BLaER1 treated with 17β-estradiol and CSF1 and Interleukin-3, amounts not matched to agents 10 nM and 100 nM (cell line): ENCODE measurements around the gene ZRANB2.

Experiments
- H3K27ac ChIP-seq, 11 experiments: shearing (Covaris generic); formaldehyde crosslinking; 2 replicates each; pipeline ENCODE4 v1.8.1; 2022
- H3K27me3 ChIP-seq, 11 experiments: shearing (Covaris generic); formaldehyde crosslinking; 2 replicates each; pipeline ENCODE4 v1.8.1; 2022
- H3K36me3 ChIP-seq, 11 experiments: shearing (Covaris generic); formaldehyde crosslinking; 2 replicates each; pipeline ENCODE4 v1.8.1; 2022
- H3K4me1 ChIP-seq, 10 experiments: shearing (Covaris generic); formaldehyde crosslinking; 2 replicates each; pipeline ENCODE4 v1.8.1; 2022
- H3K4me2 ChIP-seq, 11 experiments: shearing (Covaris generic); formaldehyde crosslinking; 2 replicates each; pipeline ENCODE4 v1.8.1; 2022
- H3K4me3 ChIP-seq, 10 experiments: shearing (Covaris generic); formaldehyde crosslinking; 2 replicates each; pipeline ENCODE4 v1.8.1; 2022
- H3K9ac ChIP-seq, 11 experiments: shearing (Covaris generic); formaldehyde crosslinking; 2 replicates each; pipeline ENCODE4 v1.8.1; 2022
- H3K9me3 ChIP-seq, 11 experiments: shearing (Covaris generic); formaldehyde crosslinking; replicated peaks in 1 of 11; 2 replicates each; pipeline ENCODE4 v1.8.1; 2022
- H4K20me1 ChIP-seq, 11 experiments: shearing (Covaris generic); formaldehyde crosslinking; 2 replicates each; pipeline ENCODE4 v1.8.1; 2022
- Cebpa-rat ChIP-seq, 11 experiments: shearing (Covaris generic); IDR thresholded peaks; 2 replicates each; pipeline ENCODE4 v1.8.1; 2022

Gene ZRANB2

GRCh38 chr1:71039661-71040262 lies 41.1 kb downstream of the ZRANB2 start:
- H3K9ac ChIP-seq = no peak overlapping the region
- no peaks in the 10 kb centered on the region for H3K27me3 ChIP-seq
- no peak for TF ChIP-seq Cebpa-rat (IDR thresholded peaks at IDR 0.05)
- H3K36me3 ChIP-seq = no peaks in the 10 kb centered on the region
- no peak overlapping the region for H3K4me2 ChIP-seq
- no peaks in the 10 kb centered on the region for H3K9me3 ChIP-seq
- H4K20me1 ChIP-seq = no peaks in the 10 kb centered on the region
- no peak overlapping the region for H3K27ac ChIP-seq
- no peak overlapping the region for H3K4me3 ChIP-seq
- H3K4me1 ChIP-seq = no peaks in the 10 kb centered on the region

- Histone ChIP-seq H3K9ac (no peak overlapping the region), H3K27me3 (no peaks in the 10 kb centered on the region), H4K20me1 (no peaks in the 10 kb centered on the region), H3K4me3 (no peak overlapping the region), H3K9me3 (no peaks in the 10 kb centered on the region), H3K4me1 (no peaks in the 10 kb centered on the region), H3K27ac (no peak overlapping the region), H3K4me2 (no peak overlapping the region), H3K36me3 (no peaks in the 10 kb centered on the region)
- TF ChIP-seq Cebpa-rat (IDR thresholded peaks at IDR 0.05) = no peak
These were observed 41.9 kb downstream of the ZRANB2 start for GRCh38 chr1:71038942-71039341.

GRCh38 chr1:71037829-71038620 lies 42.8 kb downstream of the ZRANB2 start:
- H3K4me3 ChIP-seq = no peak overlapping the region
- H3K27ac ChIP-seq = no peak overlapping the region
- H3K4me2 ChIP-seq = no peak overlapping the region
- no peak overlapping the region for H3K9ac ChIP-seq
- TF ChIP-seq Cebpa-rat (IDR thresholded peaks at IDR 0.05) = no peak
- H3K9me3 ChIP-seq = no peaks in the 10 kb centered on the region
- no peaks in the 10 kb centered on the region for H4K20me1 ChIP-seq
- no peaks in the 10 kb centered on the region for H3K27me3 ChIP-seq
- peaks cover 0 to 3% (median 0%) of the 10 kb centered on the region in 10 experiments; a peak in 1 of 20 replicates for H3K4me1 ChIP-seq
- no peaks in the 10 kb centered on the region for H3K36me3 ChIP-seq

GRCh38 chr1:71037066-71037465 lies 43.8 kb downstream of the ZRANB2 start:
- Histone ChIP-seq H3K4me1 (peaks cover 0 to 7% (median 0%) of the 10 kb centered on the region in 10 experiments; a peak in 1 of 20 replicates), H3K4me2 (no peak overlapping the region), H3K36me3 (no peaks in the 10 kb centered on the region), H4K20me1 (no peaks in the 10 kb centered on the region), H3K9me3 (no peaks in the 10 kb centered on the region), H3K27me3 (no peaks in the 10 kb centered on the region), H3K4me3 (no peak overlapping the region), H3K9ac (no peak overlapping the region), H3K27ac (no peak overlapping the region)
- no peak for TF ChIP-seq Cebpa-rat (IDR thresholded peaks at IDR 0.05)

GRCh38 chr1:71033136-71033535 lies 47.7 kb downstream of the ZRANB2 start:
- H3K4me2 ChIP-seq = 0 out of 22 replicates have a peak overlapping the region, but pooled peaks of 1 of the 11 experiments have one; percentile 24

GRCh38 chr1:71031426-71031825 lies 49.4 kb downstream of the ZRANB2 start:
- H3K4me1 ChIP-seq = peaks cover 0 to 7% (median 0%) of the 10 kb centered on the region in 10 experiments; a peak in 1 of 20 replicates
- no peaks in the 10 kb centered on the region for H3K27me3 ChIP-seq
- no peak overlapping the region for H3K27ac ChIP-seq
- no peak overlapping the region for H3K4me2 ChIP-seq
- H3K9ac ChIP-seq = no peak overlapping the region
- no peaks in the 10 kb centered on the region for H3K9me3 ChIP-seq
- no peak overlapping the region for H3K4me3 ChIP-seq
- H4K20me1 ChIP-seq = no peaks in the 10 kb centered on the region
- H3K36me3 ChIP-seq = no peaks in the 10 kb centered on the region
- TF ChIP-seq Cebpa-rat (IDR thresholded peaks at IDR 0.05) = no peak

More at GRCh38 chr1:71033136-71033535, 47.7 kb downstream of the ZRANB2 start:
- Histone ChIP-seq H3K9me3 (no peaks in the 10 kb centered on the region), H3K9ac (no peak overlapping the region), H3K27me3 (no peaks in the 10 kb centered on the region), H4K20me1 (no peaks in the 10 kb centered on the region), H3K27ac (no peak overlapping the region), H3K4me3 (no peak overlapping the region), H3K4me1 (peaks cover 0 to 7% (median 0%) of the 10 kb centered on the region in 10 experiments; a peak in 1 of 20 replicates), H3K36me3 (no peaks in the 10 kb centered on the region)
- no peak for TF ChIP-seq Cebpa-rat (IDR thresholded peaks at IDR 0.05)

- Histone ChIP-seq H3K9ac (no peak overlapping the region), H3K4me3 (no peak overlapping the region), H3K36me3 (no peaks in the 10 kb centered on the region), H3K4me2 (no peak overlapping the region), H4K20me1 (no peaks in the 10 kb centered on the region), H3K27ac (no peak overlapping the region), H3K4me1 (peaks cover 0 to 7% (median 0%) of the 10 kb centered on the region in 10 experiments; a peak in 1 of 20 replicates), H3K9me3 (no peaks in the 10 kb centered on the region), H3K27me3 (no peaks in the 10 kb centered on the region)
- no peak for TF ChIP-seq Cebpa-rat (IDR thresholded peaks at IDR 0.05)
These were observed 50.8 kb downstream of the ZRANB2 start for GRCh38 chr1:71030026-71030425.

- Histone ChIP-seq H3K4me3 (no peak overlapping the region), H4K20me1 (no peaks in the 10 kb centered on the region), H3K4me1 (peaks cover 0 to 7% (median 0%) of the 10 kb centered on the region in 10 experiments; a peak in 1 of 20 replicates), H3K4me2 (no peak overlapping the region), H3K9me3 (no peaks in the 10 kb centered on the region), H3K9ac (no peak overlapping the region), H3K36me3 (no peaks in the 10 kb centered on the region), H3K27ac (no peak overlapping the region), H3K27me3 (no peaks in the 10 kb centered on the region)
- TF ChIP-seq Cebpa-rat (IDR thresholded peaks at IDR 0.05) = no peak
These were observed 51.9 kb downstream of the ZRANB2 start for GRCh38 chr1:71028981-71029380.

- Histone ChIP-seq H3K4me1 (peaks cover 0 to 3% (median 0%) of the 10 kb centered on the region in 10 experiments; a peak in 1 of 20 replicates), H3K27me3 (no peaks in the 10 kb centered on the region), H3K4me2 (no peak overlapping the region), H3K9me3 (no peaks in the 10 kb centered on the region), H3K4me3 (no peak overlapping the region), H3K9ac (no peak overlapping the region), H3K27ac (no peak overlapping the region), H4K20me1 (no peaks in the 10 kb centered on the region), H3K36me3 (no peaks in the 10 kb centered on the region)
- no peak for TF ChIP-seq Cebpa-rat (IDR thresholded peaks at IDR 0.05)
These were observed 52.8 kb downstream of the ZRANB2 start for GRCh38 chr1:71027991-71028390.
